ENCODE data around the gene NEAT1. TPM values are rescaled to one million over a fixed set of nuclear protein-coding genes. Genes with fewer than 3 reads are reported as not detected.

NEAT1 gene
- total and polyA plus RNA-seq, 9 of the 15 experiments (the other 6 are each of a cell fraction or from before 2014, with no cell fraction given) = 20.1 to 389 (median 62.8) TPM

DNA sequence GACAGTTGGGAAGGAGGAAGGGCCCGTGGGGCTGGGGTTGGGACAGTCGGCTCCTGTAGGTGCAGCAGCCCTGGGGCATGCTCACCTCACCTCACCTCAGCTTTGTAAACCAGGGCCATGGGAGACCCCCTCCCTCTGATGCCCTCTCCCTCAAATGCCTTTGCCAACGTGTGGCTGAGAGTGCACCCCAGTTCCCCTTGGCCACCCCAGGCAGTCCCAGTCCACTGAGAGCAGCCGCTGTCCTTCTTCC, 4.2 kb upstream of the NEAT1 start (continued):
- TF ChIP-seq, protein P1, sequence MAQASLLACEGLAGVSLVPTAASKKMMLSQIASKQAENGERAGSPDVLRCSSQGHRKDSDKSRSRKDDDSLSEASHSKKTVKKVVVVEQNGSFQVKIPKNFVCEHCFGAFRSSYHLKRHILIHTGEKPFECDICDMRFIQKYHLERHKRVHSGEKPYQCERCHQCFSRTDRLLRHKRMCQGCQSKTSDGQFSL (CRISPR knock-in tag; IDR thresholded peaks at IDR 0.05) = no peak; the same call in 1 of the 2 replicates
- TF ChIP-seq, protein P1 (tag; IDR thresholded peaks at IDR 0.05) = peak in 1 of 2 experiments; percentile 17; a peak in 1 of 4 replicates
- TF ChIP-seq, protein P2, sequence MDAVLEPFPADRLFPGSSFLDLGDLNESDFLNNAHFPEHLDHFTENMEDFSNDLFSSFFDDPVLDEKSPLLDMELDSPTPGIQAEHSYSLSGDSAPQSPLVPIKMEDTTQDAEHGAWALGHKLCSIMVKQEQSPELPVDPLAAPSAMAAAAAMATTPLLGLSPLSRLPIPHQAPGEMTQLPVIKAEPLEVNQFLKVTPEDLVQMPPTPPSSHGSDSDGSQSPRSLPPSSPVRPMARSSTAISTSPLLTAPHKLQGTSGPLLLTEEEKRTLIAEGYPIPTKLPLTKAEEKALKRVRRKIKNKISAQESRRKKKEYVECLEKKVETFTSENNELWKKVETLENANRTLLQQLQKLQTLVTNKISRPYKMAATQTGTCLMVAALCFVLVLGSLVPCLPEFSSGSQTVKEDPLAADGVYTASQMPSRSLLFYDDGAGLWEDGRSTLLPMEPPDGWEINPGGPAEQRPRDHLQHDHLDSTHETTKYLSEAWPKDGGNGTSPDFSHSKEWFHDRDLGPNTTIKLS (IDR thresholded peaks at IDR 0.05; ENCODE audit: borderline replicate concordance, low read depth) = no peak
- no peak for TF ChIP-seq SMARCB1 (IDR thresholded peaks at IDR 0.05; ENCODE audit: insufficient read length, low read depth)
- TF ChIP-seq RFX1 (IDR thresholded peaks at IDR 0.05) = no peak
- TF ChIP-seq, protein P3, sequence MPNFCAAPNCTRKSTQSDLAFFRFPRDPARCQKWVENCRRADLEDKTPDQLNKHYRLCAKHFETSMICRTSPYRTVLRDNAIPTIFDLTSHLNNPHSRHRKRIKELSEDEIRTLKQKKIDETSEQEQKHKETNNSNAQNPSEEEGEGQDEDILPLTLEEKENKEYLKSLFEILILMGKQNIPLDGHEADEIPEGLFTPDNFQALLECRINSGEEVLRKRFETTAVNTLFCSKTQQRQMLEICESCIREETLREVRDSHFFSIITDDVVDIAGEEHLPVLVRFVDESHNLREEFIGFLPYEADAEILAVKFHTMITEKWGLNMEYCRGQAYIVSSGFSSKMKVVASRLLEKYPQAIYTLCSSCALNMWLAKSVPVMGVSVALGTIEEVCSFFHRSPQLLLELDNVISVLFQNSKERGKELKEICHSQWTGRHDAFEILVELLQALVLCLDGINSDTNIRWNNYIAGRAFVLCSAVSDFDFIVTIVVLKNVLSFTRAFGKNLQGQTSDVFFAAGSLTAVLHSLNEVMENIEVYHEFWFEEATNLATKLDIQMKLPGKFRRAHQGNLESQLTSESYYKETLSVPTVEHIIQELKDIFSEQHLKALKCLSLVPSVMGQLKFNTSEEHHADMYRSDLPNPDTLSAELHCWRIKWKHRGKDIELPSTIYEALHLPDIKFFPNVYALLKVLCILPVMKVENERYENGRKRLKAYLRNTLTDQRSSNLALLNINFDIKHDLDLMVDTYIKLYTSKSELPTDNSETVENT (CRISPR knock-in tag; IDR thresholded peaks at IDR 0.05) = no peak
- TF ChIP-seq SRF (CRISPR knock-in tag; IDR thresholded peaks at IDR 0.05) = 0 out of 4 replicates have a peak, but pooled peaks of 1 of the 2 experiments have one; percentile 4
- TF ChIP-seq SRSF1 (IDR thresholded peaks at IDR 0.05; ENCODE audit: low read depth, low read length) = no peak
- no peak for TF ChIP-seq ZFP36 (IDR thresholded peaks at IDR 0.05; ENCODE audit: low read depth, low read length, partially characterized antibody)
- TF ChIP-seq NCOA4 (IDR thresholded peaks at IDR 0.05; ENCODE audit: partially characterized antibody) = no peak
- no peak for TF ChIP-seq MYC (IDR thresholded peaks at IDR 0.05; ENCODE audit: low read depth, low read length)
- peak; percentile 13; the same call in 1 of the 2 replicates for TF ChIP-seq MYC (CRISPR knock-in tag; IDR thresholded peaks at IDR 0.05; ENCODE audit: borderline replicate concordance, low read depth)
- TF ChIP-seq ATF7 (IDR thresholded peaks at IDR 0.05) = no peak
- no peak for TF ChIP-seq NR2F6 (CRISPR knock-in tag; IDR thresholded peaks at IDR 0.05)
- TF ChIP-seq, protein P4, sequence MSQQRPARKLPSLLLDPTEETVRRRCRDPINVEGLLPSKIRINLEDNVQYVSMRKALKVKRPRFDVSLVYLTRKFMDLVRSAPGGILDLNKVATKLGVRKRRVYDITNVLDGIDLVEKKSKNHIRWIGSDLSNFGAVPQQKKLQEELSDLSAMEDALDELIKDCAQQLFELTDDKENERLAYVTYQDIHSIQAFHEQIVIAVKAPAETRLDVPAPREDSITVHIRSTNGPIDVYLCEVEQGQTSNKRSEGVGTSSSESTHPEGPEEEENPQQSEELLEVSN (IDR thresholded peaks at IDR 0.05; ENCODE audit: borderline replicate concordance in 1 of 2, extremely low read depth in 1 of 2, insufficient read depth in 1 of 2, insufficient read length in 1 of 2, low read depth in 1 of 2, low read length in 1 of 2, poor library complexity in 1 of 2, severe bottlenecking in 1 of 2) = no peak
- no peak for TF ChIP-seq CREB1 (IDR thresholded peaks at IDR 0.05)
- no peak for TF ChIP-seq CREB1 (CRISPR knock-in tag; IDR thresholded peaks at IDR 0.05)
- peak; percentile 31 for TF ChIP-seq SAP30 (IDR thresholded peaks at IDR 0.05; ENCODE audit: borderline replicate concordance, insufficient read depth, low read depth, low read length, poor library complexity, severe bottlenecking)
- TF ChIP-seq ZNF75A (CRISPR knock-in tag; IDR thresholded peaks at IDR 0.05) = no peak
- no peak for TF ChIP-seq CHCHD3 (CRISPR knock-in tag; IDR thresholded peaks at IDR 0.05)
- TF ChIP-seq GABPB2 (CRISPR knock-in tag; conservative IDR thresholded peaks at IDR 0.05) = no peak
- TF ChIP-seq, protein P5, sequence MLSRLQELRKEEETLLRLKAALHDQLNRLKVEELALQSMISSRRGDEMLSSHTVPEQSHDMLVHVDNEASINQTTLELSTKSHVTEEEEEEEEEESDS (CRISPR knock-in tag; IDR thresholded peaks at IDR 0.05) = no peak
- no peak for TF ChIP-seq FOS (IDR thresholded peaks at IDR 0.05; ENCODE audit: extremely low read depth, insufficient read length)

All from K562 (cell line).